Suppressor macrophage treated with lipopolysaccharide for 1 hour (primary cell): ENCODE results near the gene SLC11A1.
A peak's percentile ranks its signal among the peaks of the same experiment; 100 is the strongest.

Source experiments
- DNase-seq, 3 donors: peaks; one replicate each; pipeline ENCODE4 v3.0.0-alpha.2; 2020 to 2022

Gene SLC11A1, protein sequence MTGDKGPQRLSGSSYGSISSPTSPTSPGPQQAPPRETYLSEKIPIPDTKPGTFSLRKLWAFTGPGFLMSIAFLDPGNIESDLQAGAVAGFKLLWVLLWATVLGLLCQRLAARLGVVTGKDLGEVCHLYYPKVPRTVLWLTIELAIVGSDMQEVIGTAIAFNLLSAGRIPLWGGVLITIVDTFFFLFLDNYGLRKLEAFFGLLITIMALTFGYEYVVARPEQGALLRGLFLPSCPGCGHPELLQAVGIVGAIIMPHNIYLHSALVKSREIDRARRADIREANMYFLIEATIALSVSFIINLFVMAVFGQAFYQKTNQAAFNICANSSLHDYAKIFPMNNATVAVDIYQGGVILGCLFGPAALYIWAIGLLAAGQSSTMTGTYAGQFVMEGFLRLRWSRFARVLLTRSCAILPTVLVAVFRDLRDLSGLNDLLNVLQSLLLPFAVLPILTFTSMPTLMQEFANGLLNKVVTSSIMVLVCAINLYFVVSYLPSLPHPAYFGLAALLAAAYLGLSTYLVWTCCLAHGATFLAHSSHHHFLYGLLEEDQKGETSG

DNA sequence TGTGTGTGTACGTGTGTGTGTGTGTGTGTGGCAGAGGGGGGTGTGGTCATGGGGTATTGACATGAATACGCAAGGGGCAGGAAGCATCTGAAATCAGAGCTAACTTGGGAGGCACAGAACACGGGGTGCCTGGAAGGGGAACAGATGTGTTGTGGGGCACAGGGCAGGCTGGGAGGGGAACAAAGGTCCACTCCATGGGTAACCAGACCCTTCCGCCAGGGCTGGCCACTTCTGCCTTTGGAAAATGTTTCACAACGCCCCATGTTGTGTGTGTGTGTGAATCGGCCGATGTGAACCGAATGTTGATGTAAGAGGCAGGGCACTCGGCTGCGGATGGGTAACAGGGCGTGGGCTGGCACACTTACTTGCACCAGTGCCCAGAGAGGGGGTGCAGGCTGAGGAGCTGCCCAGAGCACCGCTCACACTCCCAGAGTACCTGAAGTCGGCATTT, at the start of gene SLC11A1:
Gene SLC11A1 (plus strand): TSS at position 358 of the 451 bp plus-strand sequence. CDS start 96 bp downstream, outside the sequence.
- peak; percentile 88 to 91 (median 89) for DNase-seq

GRCh38 chr2:218332288-218332687, 49.8 kb upstream of the SLC11A1 start:
- peak in 1 of 3 donors; percentile 31 for DNase-seq

DNA sequence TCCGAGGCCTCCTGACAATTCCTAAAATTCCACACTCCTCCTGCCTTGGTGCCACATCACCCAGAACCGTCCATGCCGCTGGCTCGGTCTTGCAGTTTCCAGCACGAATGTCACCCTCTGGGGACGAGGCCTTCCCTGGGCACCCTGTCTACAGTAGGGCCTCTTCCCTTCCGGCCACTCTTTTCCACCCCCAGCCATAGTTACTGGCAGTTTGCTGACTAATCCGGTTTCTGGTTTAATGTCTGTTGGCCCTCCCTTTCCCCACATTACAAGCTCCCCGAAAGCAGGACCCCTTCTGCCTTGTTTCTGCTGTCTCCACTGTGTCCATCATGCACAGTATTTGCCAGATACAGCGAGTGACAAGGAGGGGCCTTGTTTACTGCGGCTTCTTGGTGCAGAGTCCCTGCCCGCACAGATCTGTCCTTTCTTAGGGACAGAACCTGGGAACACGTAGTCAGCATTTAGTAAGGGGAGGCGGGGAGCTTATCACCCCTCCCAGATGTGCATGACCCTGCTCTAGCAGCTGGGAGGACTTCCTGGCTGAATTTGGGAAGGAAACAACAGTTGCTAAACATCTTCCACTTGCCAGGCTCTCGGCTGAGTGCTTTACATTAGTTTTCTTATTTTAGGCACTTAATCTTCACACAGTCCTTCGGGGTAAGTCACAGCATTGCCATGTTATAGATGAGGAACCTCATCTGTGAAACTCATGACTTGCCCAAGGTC, 49.0 kb upstream of the SLC11A1 start:
- peak; percentile 65 to 78 (median 74) for DNase-seq

- no peak for DNase-seq
Observed at GRCh38 chr2:218334531-218334930, 47.5 kb upstream of the SLC11A1 start.

DNA sequence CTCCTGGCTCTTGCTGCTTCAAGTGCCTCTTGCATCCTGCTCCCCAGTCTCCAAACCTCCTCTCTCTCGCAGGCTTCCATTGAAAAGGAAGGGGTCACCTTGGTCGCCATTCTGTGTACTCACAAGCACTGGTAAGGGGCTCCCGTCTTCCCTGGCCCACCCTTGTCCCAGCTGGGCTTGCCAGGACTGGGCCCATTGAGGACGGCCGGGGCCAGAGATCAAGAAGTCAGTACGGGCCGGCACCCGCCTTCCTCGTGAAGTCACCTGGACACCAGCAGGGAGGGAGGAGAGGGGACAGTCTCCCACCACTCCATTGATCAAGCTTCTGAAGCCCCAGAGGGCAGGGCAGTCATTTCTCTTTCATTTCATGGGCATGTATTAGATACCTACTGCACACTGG, 41.4 kb upstream of the SLC11A1 start:
- DNase-seq, result no peak

DNA sequence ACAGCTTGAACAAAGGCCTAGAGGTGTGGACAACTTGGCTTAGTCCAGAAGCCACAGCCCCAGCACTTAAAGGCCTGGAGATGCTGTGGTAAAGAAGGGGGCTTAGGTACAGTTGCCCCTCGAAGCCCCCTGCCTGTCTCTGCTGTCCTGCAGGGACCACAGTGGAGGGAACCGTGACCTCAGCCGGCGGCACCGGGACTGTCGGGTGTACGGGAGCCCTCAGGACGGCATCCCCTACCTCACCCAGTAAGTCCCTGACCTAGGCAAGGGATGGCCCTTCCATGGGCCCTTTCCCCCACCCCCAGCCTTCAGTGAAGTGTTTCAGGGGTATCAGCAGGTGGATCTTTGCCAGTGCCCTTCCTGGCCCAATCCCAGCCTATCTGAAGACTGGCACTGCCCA, 40.7 kb upstream of the SLC11A1 start:
- DNase-seq, result no peak

DNA sequence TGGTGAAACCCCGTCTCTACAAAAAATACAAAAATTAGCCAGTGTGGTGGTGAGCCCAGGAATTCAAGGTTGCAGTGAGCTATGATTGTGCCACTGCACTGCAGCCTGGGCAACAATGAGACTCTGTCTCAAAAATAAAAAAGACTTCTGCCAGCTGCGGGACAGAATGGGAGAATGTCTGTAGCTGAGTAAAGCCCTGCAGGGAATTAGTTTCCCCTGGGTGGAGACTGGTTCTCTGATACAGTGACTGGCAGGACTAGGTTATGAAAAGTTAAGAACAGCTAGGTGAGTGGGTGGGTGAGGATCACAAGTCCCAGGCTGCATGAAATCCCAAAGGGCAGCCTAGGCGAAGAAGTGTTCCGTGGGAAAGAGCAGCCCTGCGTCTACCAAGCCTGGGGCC, 39.2 kb upstream of the SLC11A1 start:
- no peak for DNase-seq

DNA sequence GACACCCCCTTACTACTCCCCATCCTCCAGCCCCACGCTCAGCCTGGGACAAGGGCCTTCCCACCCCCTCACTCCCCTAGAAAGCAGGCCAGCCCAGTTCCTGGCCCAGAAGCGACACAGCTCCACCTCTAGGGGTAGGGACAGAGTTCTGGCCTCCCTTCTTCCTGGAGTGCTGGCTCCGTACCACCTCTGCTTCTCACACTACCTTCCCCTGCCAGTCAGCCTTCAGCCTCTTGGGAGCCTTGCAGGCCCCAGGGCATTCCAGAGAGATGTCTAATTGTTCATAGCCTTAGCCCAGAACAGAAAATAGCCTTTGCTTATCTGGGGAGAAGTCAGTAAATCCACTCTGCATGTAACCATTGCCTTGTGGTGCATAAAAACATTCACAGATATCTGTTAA, 38.5 kb upstream of the SLC11A1 start:
- no peak for DNase-seq

DNA sequence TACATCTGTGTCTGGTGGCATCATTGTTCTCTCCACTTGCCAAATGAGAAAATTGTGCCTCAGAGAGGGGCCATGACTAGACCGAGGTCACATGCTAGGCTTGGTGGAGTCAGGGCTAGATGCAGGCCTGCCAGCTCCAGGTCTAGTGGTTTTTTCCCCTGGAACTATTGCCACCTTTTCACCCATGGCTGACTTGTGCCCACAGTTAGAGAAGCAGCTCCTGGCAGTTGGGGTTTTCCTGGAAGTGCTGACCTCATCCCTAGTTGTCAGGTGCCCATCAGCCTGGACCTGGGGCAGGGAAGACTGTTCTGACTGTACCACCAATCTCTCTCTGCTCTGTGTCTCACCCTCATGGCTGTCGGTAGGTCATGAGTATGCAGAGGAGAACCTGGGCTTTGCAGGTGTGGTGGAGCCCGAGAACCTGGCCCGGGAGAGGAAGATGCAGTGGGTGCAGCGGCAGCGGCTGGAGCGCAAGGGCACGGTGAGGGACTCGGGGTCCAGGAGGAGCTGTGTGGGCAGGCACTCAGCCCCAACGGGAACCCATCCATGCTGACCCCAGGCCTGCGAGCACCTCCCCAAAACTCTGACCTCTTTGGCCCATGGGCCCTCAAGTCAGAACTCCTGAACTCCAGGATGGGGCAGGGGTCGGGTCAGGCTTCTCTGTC, 37.9 kb upstream of the SLC11A1 start:
- DNase-seq, result peak in 1 of 3 donors; percentile 34

DNA sequence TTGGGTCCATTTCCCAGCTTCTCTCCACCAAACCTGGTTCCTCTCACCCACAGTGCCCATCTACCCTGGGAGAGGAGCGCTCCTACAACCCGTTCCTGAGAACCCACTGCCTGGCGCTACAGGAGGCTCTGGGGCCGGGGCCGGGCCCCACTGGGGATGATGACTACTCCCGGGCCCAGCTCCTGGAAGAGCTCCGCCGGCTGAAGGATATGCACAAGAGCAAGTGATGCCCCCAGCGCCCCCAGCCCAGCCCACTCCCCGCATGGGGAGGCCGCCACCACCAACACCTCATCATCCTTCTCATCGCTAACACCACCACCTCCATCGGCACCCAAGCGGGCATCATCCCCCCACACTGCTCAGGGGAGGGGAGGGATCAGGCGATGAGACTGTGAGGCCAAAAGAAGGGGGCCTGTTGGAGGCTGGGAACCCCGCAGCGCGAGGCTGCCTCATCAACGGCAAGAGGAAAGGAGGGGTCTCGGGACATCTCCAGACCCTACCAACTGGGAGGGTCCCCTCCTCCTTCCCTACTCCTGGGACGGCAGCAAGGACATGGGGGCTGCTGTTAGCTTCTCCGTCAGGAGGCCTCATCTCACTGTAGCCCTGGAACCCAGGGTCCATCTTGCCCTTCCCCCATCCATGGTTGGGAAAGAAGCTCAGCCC, 37.2 kb upstream of the SLC11A1 start:
- no peak for DNase-seq

DNA sequence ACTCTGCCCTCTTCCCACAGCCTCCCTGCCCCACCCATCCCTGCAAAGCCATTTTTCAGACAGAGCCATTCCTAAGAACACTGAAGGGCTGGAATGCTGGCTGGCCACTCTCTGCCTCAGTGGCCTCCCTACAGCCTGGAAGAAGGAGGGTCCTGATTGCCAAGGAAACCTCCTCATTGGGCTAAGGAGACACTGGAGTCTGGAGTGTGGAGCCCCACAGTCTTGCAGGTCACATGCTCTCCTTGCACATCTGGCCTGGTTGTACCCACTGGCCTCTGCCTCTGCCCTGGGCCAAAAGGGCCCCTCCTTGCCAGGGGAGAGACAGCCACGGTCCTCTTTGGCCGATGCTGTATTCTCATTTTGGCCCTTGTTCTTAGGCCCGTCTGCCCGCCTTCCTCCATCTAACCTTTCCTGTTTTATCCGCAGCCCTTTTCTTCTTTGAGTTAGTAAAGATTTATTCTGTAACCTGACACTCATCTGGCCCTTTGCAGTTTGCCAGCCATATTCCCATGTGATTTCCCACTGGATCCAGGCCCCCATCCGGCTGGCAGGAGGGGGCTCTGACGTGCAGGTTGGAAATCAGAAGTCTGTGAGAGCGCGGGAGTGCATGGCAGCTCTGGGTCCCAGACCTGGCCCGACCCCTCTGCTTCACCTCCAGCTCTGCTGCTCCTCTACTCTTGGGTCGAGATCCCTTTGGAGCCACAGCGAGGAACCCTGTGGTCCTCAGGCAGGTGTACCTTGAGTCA, 36.4 kb upstream of the SLC11A1 start:
- no peak for DNase-seq

GRCh38 chr2:218347172-218347571, 34.9 kb upstream of the SLC11A1 start:
- no peak for DNase-seq

- DNase-seq, result no peak
Observed at GRCh38 chr2:218354045-218354444, 28.0 kb upstream of the SLC11A1 start.

- DNase-seq, result no peak
Observed at GRCh38 chr2:218354850-218355443, 27.1 kb upstream of the SLC11A1 start.

GRCh38 chr2:218357236-218358177, 24.6 kb upstream of the SLC11A1 start:
- DNase-seq, result no peak

DNA sequence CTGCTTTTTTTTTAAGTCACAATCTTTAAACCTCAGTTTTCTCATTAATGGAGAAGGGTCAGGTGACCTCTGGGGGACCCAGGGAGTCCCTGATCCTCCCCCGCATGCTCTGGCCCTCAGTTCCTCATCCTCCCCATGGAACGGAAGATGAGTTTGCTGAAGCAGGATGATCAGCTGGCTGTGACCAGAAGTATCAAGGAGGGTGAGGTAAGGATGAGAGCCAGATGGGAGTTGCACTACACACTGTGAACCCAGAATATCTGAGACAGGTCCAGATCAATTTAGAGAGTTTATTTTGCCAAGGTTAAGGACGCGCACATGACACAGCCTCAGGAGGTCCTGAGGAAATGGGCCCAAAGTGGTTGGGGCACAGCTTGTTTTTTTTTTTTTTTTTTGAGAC, 21.6 kb upstream of the SLC11A1 start:
- DNase-seq, result peak; percentile 93 to 94 (median 93)

DNA sequence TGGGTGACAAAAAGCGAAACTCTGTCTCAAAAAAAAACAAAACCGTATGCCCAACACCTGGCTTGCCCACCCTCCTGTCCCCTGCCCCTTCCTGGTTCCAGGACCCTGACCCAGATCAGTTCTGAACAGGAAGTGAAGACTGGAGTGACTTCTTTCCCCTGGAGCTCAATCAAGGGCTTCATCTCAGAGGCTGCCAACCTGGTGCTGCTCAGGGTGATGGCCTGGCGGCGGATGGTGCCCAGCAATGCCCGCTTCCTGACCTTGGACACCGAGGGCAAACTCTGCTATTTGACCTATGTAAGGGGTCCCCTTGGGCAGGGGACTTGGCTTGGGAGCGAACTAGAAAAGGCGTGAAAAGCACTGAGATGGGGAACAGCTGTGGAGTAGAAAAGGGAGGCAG, 19.5 kb upstream of the SLC11A1 start:
- DNase-seq, result no peak

DNA sequence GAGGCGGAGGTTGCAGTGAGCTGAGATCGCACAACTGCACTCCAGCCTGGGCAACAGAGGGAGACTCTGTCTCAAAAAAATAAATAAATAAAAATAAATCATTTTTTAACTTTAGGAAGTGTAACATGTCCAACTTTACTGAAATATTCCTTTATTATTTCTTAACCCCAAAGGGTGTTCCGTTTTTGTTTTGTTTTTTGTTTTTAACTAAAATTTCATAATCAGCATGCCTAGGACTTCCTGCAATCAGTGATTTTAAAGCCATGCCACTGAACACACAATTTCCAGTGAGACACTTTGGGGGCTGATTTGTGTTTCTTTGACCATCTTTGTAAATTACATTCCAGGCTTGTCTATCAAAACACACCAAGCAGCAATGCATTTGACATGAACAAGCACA, 18.3 kb upstream of the SLC11A1 start:
- peak in 2 of 3 donors; percentile 58 to 60 for DNase-seq

DNA sequence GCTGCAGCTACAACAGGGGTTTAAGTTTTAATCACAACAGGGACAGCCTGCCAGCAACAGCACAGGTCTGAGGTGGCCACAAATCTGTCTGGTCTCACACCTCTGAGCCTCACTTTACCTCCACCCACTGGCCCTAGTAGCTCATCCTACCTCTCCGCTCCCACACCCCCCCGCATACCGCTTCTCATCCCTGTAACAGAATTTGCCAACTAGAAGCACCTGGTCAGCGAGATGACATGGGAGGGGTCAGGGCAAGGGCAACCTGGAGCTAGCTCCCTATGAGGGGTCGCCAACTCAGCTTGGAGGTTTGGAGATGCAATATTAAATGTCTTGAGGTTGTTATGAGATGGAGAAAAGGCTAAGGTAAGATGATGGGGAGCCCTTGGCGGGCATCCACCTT, 17.9 kb upstream of the SLC11A1 start:
- DNase-seq, result no peak
